Breast epithelium (tissue), 4 donors: ENCODE results near the gene CSNK1D. TPM values are rescaled to one million over a fixed set of nuclear protein-coding genes. Genes with fewer than 3 reads are reported as not detected.

Experiments used
- DNase-seq, 2 donors: peaks; one replicate each; pipeline ENCODE4 v3.0.0-alpha.2; 2019; ENCODE audit warnings: low spot score in 2 of 2
- H3K27ac ChIP-seq, 2 donors: fragments of 200-600 bp; sonication (generic) in 1 of 2; one replicate each; pipeline ENCODE4 v1.5.1; 2016 to 2019; ENCODE audit warnings: mild to moderate bottlenecking in 1 of 2
- H3K27me3 ChIP-seq, 2 donors: fragments of 200-600 bp; sonication (generic) in 1 of 2; one replicate each; pipeline versions ENCODE4 v1.5.1 to v1.6.0; 2017 to 2019; ENCODE audit warnings: control low read depth in 1 of 2, mild to moderate bottlenecking in 1 of 2
- H3K36me3 ChIP-seq: fragments of 200-600 bp; one replicate; pipeline ENCODE4 v1.5.1; 2019
- H3K4me1 ChIP-seq, 2 donors: fragments of 200-600 bp; sonication (generic); one replicate each; pipeline ENCODE4 v1.5.1; 2016 to 2019; ENCODE audit warnings: control low read depth in 1 of 2
- H3K4me3 ChIP-seq, 3 donors: fragments of 200-600 bp; sonication (generic); 1 replicate in 2 of 3; 2 replicates in 1 of 3; pipeline ENCODE4 v1.5.1; 2016 to 2019; ENCODE audit warnings: mild to moderate bottlenecking in 3 of 3, moderate library complexity in 2 of 3
- H3K9me3 ChIP-seq, 2 donors: fragments of 200-600 bp; sonication (generic) in 1 of 2; one replicate each; pipeline ENCODE4 v1.5.1; 2016 to 2019; ENCODE audit warnings: control low read depth in 1 of 2
- CTCF ChIP-seq, 3 donors: fragments of 450-650 bp; IDR thresholded peaks; one replicate each; pipeline ENCODE4 v1.5.1; 2016 to 2017; ENCODE audit warnings: antibody characterized with exemption in 3 of 3, mild to moderate bottlenecking in 3 of 3, moderate library complexity in 3 of 3
- POLR2A ChIP-seq: fragments of 450-650 bp; IDR thresholded peaks from one replicate; pipeline ENCODE4 v1.6.1; 2016; ENCODE audit warnings: antibody characterized with exemption, mild to moderate bottlenecking, moderate library complexity
- POLR2AphosphoS5 ChIP-seq, 3 donors: sonication (generic); formaldehyde crosslinking; IDR thresholded peaks; one replicate each; pipeline ENCODE4 v1.6.1; 2017; ENCODE audit warnings: antibody characterized with exemption in 3 of 3
- intact Hi-C: fragments of 100-400 bp; cut with DNase I; formaldehyde crosslinking; loops from one replicate; pipeline ENCODE4 v1.15.1; 2023; ENCODE audit warnings: low total_unique reads
- total RNA-seq, 3 donors: library from RNA; depleted of rRNA; stranded (reverse); fragments of >200 nt; gene quantifications; one replicate each; pipeline ENCODE4 v1.1.0, GENCODE V29; 2016

The CSNK1D gene
- total RNA-seq, 3 donors from 2014 or later: 50.7 to 85.9 (median 75.2) TPM

- no peak for DNase-seq
- no peaks in the 10 kb centered on the region for H3K36me3 ChIP-seq
- H3K4me1 ChIP-seq: peaks cover 12 to 13% of the 10 kb centered on the region in 2 donors
- H3K27ac ChIP-seq: peak overlapping the region; percentile 66 to 93
- no peaks in the 10 kb centered on the region for H3K9me3 ChIP-seq
- intact Hi-C loops: no loop called here
- peaks cover 3 to 4% of the 10 kb centered on the region in 2 donors for H3K27me3 ChIP-seq
- peak in 1 of 3 donors; percentile 39 for TF ChIP-seq POLR2AphosphoS5 (IDR thresholded peaks at IDR 0.05)
- no peak for TF ChIP-seq CTCF (IDR thresholded peaks at IDR 0.05)
- peak overlapping the region; percentile 60 to 83 (median 61) for H3K4me3 ChIP-seq
These were observed 45.1 kb downstream of the CSNK1D start for GRCh38 chr17:82228278-82228841.

GRCh38 chr17:82227629-82228277 is 45.7 kb downstream of the CSNK1D start:
- Histone ChIP-seq H3K27ac (peak overlapping the region; percentile 66 to 93), H3K4me1 (peaks cover 12 to 13% of the 10 kb centered on the region in 2 donors), H3K4me3 (peak overlapping the region; percentile 60 to 83 (median 61)), H3K27me3 (peaks cover 3 to 4% of the 10 kb centered on the region in 2 donors), H3K9me3 (no peaks in the 10 kb centered on the region), H3K36me3 (no peaks in the 10 kb centered on the region)
- intact Hi-C loops: no loop called here
- no peak for DNase-seq
- no peak for TF ChIP-seq CTCF (IDR thresholded peaks at IDR 0.05)
- TF ChIP-seq POLR2A: no peak
- TF ChIP-seq POLR2AphosphoS5 (IDR thresholded peaks at IDR 0.05): no peak

- no peak for DNase-seq
- no peak for TF ChIP-seq CTCF (IDR thresholded peaks at IDR 0.05)
- TF ChIP-seq POLR2A: no peak
- no peak for TF ChIP-seq POLR2AphosphoS5 (IDR thresholded peaks at IDR 0.05)
- intact Hi-C loops: no loop called here
- no peak overlapping the region for H3K27ac ChIP-seq
- no peak overlapping the region for H3K4me3 ChIP-seq
- no peaks in the 10 kb centered on the region for H3K36me3 ChIP-seq
- H3K9me3 ChIP-seq: no peaks in the 10 kb centered on the region
- H3K27me3 ChIP-seq: peaks cover 3 to 4% of the 10 kb centered on the region in 2 donors
- H3K4me1 ChIP-seq: peaks cover 12 to 13% of the 10 kb centered on the region in 2 donors
These were observed 46.5 kb downstream of the CSNK1D start for GRCh38 chr17:82226809-82227628.

- H3K36me3 ChIP-seq: no peaks in the 10 kb centered on the region
- H3K27ac ChIP-seq: no peak overlapping the region
- no peak for TF ChIP-seq CTCF (IDR thresholded peaks at IDR 0.05)
- TF ChIP-seq POLR2AphosphoS5 (IDR thresholded peaks at IDR 0.05): no peak
- no peak for TF ChIP-seq POLR2A
- DNase-seq: no peak
- peaks cover 7 to 13% of the 10 kb centered on the region in 2 donors for H3K4me1 ChIP-seq
- intact Hi-C loops: no loop called here
- H3K9me3 ChIP-seq: no peaks in the 10 kb centered on the region
- no peak overlapping the region for H3K4me3 ChIP-seq
- H3K27me3 ChIP-seq: peaks cover 3 to 4% of the 10 kb centered on the region in 2 donors
These were observed 47.2 kb downstream of the CSNK1D start for GRCh38 chr17:82226146-82226808.
